HepG2 (cell line): ENCODE measurements around the gene PRDM10. TPM values are rescaled to one million over a fixed set of nuclear protein-coding genes. Genes with fewer than 3 reads are reported as not detected.
A peak's percentile ranks its signal among the peaks of the same experiment; 100 is the strongest.

ENCODE experiments used
- CBX2 ChIP-seq, 2 experiments: fragments of 200-600 bp in 1 of 2; sonication (generic); formaldehyde crosslinking in 1 of 2; IDR thresholded peaks; 2 replicates each; pipeline versions ENCODE4 v1.7.0 to v1.8.1; 2018 to 2022; ENCODE audit warnings: low read depth in 2 of 2, low read length in 1 of 2, mild to moderate bottlenecking in 1 of 2, missing genetic modification reagents in 1 of 2
- CCDC6 ChIP-seq: sonication (generic); formaldehyde crosslinking; IDR thresholded peaks from 2 replicates; pipeline ENCODE4 v1.8.1; 2022; ENCODE audit warnings: mild to moderate bottlenecking, missing genetic modification reagents, moderate library complexity
- DMAP1 ChIP-seq: IDR thresholded peaks from 2 replicates; pipeline ENCODE4 v1.6.1; 2016
- EHMT2 ChIP-seq: fragments of 200-600 bp; sonication (generic); IDR thresholded peaks from 2 replicates; pipeline ENCODE4 v1.7.0; 2017; ENCODE audit warnings: antibody characterized with exemption, low read depth, low read length, borderline replicate concordance
- GABPB1 ChIP-seq: IDR thresholded peaks from 2 replicates; pipeline ENCODE4 v1.6.1; 2016; ENCODE audit warnings: mild to moderate bottlenecking, missing genetic modification reagents, moderate library complexity, missing compliant biosample characterization
- MBD4 ChIP-seq: IDR thresholded peaks from 2 replicates; pipeline ENCODE4 v1.6.1; 2012; ENCODE audit warnings: low read length, inconsistent platforms, borderline replicate concordance
- PITX1 ChIP-seq: sonication (generic); formaldehyde crosslinking; IDR thresholded peaks from 2 replicates; pipeline ENCODE4 v1.5.1; 2020; ENCODE audit warnings: mild to moderate bottlenecking, missing genetic modification reagents
- SALL1 ChIP-seq: sonication (generic); formaldehyde crosslinking; IDR thresholded peaks from 2 replicates; pipeline ENCODE4 v1.8.0; 2022; ENCODE audit warnings: mild to moderate bottlenecking, missing genetic modification reagents
- ZBED4 ChIP-seq: sonication (generic); formaldehyde crosslinking; IDR thresholded peaks from 2 replicates; pipeline ENCODE4 v1.4.0; 2020; ENCODE audit warnings: missing genetic modification reagents, borderline replicate concordance
- ZFX ChIP-seq: sonication (generic); formaldehyde crosslinking; IDR thresholded peaks from 2 replicates; pipeline ENCODE4 v1.4.0; 2020; ENCODE audit warnings: mild to moderate bottlenecking, low read depth, missing genetic modification reagents, moderate library complexity
- ZNF264 ChIP-seq: sonication (generic); formaldehyde crosslinking; IDR thresholded peaks from 2 replicates; pipeline ENCODE4 v1.4.0; 2020; ENCODE audit warnings: missing genetic modification reagents
- ZNF674 ChIP-seq: sonication (generic); formaldehyde crosslinking; IDR thresholded peaks from 2 replicates; pipeline ENCODE4 v1.5.0; 2020; ENCODE audit warnings: low read depth, mild to moderate bottlenecking, missing genetic modification reagents
- polyA plus RNA-seq, 8 experiments: library from polyadenylated mRNA; depleted of rRNA in 3 of 8; stranded (reverse) in 7 of 8; unstranded in 1 of 8; fragments of >200 nt; fragmentation: Illumina TruSeq in 4 of 8; extraction: Trizol in 4 of 8; gene quantifications; 2 replicates each; pipeline versions ENCODE4 v1.2.1 to v1.2.3, GENCODE V29; 2011 to 2016; ENCODE audit warnings: low read depth in 4 of 8, missing spikeins in 1 of 8, mixed read lengths in 1 of 8; ENCODE audit not compliant: insufficient read depth in 1 of 8
- total RNA-seq, 5 experiments: library from RNA; depleted of rRNA; stranded (reverse); fragments of >200 nt; fragmentation: Illumina TruSeq; extraction: Trizol; gene quantifications; 2 replicates each; pipeline ENCODE4 v1.2.3, GENCODE V29; 2016; ENCODE audit warnings: low read depth in 1 of 5
- TF ChIP-seq, protein P1 (sequence below): sonication (generic); formaldehyde crosslinking; IDR thresholded peaks from 2 replicates; pipeline ENCODE4 v1.4.0; 2020; ENCODE audit warnings: mild to moderate bottlenecking, missing genetic modification reagents
- TF ChIP-seq, protein P2 (sequence below): sonication (generic); formaldehyde crosslinking; IDR thresholded peaks from 2 replicates; pipeline ENCODE4 v1.4.0; 2020; ENCODE audit warnings: missing genetic modification reagents, borderline replicate concordance
- TF ChIP-seq, protein P3 (sequence below): IDR thresholded peaks from 2 replicates; pipeline ENCODE4 v1.6.1; 2018; ENCODE audit warnings: missing genetic modification reagents, mild to moderate bottlenecking, missing compliant biosample characterization
- TF ChIP-seq, protein P4 (sequence below): sonication (generic); formaldehyde crosslinking; IDR thresholded peaks from 2 replicates; pipeline ENCODE4 v1.5.0; 2020; ENCODE audit warnings: mild to moderate bottlenecking, missing genetic modification reagents, moderate library complexity

The PRDM10 gene
- total and polyA plus RNA-seq, 2 of the 13 experiments (the other 11 are each of a cell fraction or from before 2014, with no cell fraction given): 5.7 to 5.8 TPM

- TF ChIP-seq ZNF674 (CRISPR knock-in tag) (no peak), GABPB1 (peak; percentile 26; the same call in 1 of the 2 replicates), ZBED4 (CRISPR knock-in tag) (peak; percentile 86), CBX2 (IDR thresholded peaks at IDR 0.05; ENCODE audit: low read depth, low read length) (no peak), CBX2 (CRISPR knock-in tag; IDR thresholded peaks at IDR 0.05; ENCODE audit: low read depth) (no peak), PITX1 (CRISPR knock-in tag) (peak; percentile 72; the same call in 1 of the 2 replicates), CCDC6 (CRISPR knock-in tag) (no peak), ZFX (CRISPR knock-in tag) (peak; percentile 47; the same call in 1 of the 2 replicates), ZNF264 (CRISPR knock-in tag) (no peak), DMAP1 (0 out of 2 replicates have a peak, but pooled peaks have one; percentile 23), MBD4 (peak; percentile 53; the same call in 1 of the 2 replicates), EHMT2 (no peak), SALL1 (CRISPR knock-in tag) (peak; percentile 92)
- TF ChIP-seq, protein P1, sequence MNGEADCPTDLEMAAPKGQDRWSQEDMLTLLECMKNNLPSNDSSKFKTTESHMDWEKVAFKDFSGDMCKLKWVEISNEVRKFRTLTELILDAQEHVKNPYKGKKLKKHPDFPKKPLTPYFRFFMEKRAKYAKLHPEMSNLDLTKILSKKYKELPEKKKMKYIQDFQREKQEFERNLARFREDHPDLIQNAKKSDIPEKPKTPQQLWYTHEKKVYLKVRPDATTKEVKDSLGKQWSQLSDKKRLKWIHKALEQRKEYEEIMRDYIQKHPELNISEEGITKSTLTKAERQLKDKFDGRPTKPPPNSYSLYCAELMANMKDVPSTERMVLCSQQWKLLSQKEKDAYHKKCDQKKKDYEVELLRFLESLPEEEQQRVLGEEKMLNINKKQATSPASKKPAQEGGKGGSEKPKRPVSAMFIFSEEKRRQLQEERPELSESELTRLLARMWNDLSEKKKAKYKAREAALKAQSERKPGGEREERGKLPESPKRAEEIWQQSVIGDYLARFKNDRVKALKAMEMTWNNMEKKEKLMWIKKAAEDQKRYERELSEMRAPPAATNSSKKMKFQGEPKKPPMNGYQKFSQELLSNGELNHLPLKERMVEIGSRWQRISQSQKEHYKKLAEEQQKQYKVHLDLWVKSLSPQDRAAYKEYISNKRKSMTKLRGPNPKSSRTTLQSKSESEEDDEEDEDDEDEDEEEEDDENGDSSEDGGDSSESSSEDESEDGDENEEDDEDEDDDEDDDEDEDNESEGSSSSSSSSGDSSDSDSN (CRISPR knock-in tag): peak; percentile 27; the same call in 1 of the 2 replicates
- TF ChIP-seq, protein P2, sequence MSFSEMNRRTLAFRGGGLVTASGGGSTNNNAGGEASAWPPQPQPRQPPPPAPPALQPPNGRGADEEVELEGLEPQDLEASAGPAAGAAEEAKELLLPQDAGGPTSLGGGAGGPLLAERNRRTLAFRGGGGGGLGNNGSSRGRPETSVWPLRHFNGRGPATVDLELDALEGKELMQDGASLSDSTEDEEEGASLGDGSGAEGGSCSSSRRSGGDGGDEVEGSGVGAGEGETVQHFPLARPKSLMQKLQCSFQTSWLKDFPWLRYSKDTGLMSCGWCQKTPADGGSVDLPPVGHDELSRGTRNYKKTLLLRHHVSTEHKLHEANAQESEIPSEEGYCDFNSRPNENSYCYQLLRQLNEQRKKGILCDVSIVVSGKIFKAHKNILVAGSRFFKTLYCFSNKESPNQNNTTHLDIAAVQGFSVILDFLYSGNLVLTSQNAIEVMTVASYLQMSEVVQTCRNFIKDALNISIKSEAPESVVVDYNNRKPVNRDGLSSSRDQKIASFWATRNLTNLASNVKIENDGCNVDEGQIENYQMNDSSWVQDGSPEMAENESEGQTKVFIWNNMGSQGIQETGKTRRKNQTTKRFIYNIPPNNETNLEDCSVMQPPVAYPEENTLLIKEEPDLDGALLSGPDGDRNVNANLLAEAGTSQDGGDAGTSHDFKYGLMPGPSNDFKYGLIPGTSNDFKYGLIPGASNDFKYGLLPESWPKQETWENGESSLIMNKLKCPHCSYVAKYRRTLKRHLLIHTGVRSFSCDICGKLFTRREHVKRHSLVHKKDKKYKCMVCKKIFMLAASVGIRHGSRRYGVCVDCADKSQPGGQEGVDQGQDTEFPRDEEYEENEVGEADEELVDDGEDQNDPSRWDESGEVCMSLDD (CRISPR knock-in tag): no peak
- TF ChIP-seq, protein P3, sequence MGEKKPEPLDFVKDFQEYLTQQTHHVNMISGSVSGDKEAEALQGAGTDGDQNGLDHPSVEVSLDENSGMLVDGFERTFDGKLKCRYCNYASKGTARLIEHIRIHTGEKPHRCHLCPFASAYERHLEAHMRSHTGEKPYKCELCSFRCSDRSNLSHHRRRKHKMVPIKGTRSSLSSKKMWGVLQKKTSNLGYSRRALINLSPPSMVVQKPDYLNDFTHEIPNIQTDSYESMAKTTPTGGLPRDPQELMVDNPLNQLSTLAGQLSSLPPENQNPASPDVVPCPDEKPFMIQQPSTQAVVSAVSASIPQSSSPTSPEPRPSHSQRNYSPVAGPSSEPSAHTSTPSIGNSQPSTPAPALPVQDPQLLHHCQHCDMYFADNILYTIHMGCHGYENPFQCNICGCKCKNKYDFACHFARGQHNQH (CRISPR knock-in tag): peak; percentile 86
- TF ChIP-seq, protein P4, sequence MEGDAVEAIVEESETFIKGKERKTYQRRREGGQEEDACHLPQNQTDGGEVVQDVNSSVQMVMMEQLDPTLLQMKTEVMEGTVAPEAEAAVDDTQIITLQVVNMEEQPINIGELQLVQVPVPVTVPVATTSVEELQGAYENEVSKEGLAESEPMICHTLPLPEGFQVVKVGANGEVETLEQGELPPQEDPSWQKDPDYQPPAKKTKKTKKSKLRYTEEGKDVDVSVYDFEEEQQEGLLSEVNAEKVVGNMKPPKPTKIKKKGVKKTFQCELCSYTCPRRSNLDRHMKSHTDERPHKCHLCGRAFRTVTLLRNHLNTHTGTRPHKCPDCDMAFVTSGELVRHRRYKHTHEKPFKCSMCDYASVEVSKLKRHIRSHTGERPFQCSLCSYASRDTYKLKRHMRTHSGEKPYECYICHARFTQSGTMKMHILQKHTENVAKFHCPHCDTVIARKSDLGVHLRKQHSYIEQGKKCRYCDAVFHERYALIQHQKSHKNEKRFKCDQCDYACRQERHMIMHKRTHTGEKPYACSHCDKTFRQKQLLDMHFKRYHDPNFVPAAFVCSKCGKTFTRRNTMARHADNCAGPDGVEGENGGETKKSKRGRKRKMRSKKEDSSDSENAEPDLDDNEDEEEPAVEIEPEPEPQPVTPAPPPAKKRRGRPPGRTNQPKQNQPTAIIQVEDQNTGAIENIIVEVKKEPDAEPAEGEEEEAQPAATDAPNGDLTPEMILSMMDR (CRISPR knock-in tag): 0 out of 2 replicates have a peak, but pooled peaks have one; percentile 4
These were observed 149.0 kb downstream of the PRDM10 start (continued) for GRCh38 chr11:129853518-129854231.
